ENCODE data around the gene WDR74. TPM values are rescaled to one million over a fixed set of nuclear protein-coding genes. Genes with fewer than 3 reads are reported as not detected.

Gene WDR74
- total and polyA plus RNA-seq, 2 of the 13 experiments (the other 11 are each of a cell fraction or from before 2014, with no cell fraction given) = 77.0 to 83.3 TPM

GRCh38 chr11:62801071-62801470, 38.3 kb downstream of the WDR74 start:
- Histone ChIP-seq H3K4me1 (ENCODE audit: insufficient read depth, low read length) (peaks cover 17% of the 10 kb centered on the region), H3K4me3 (replicated peaks in 1 of 3; ENCODE audit: insufficient read depth in 1 of 3, low read depth in 2 of 3, low read length in 3 of 3) (no peak overlapping the region), H3K79me2 (ENCODE audit: insufficient read depth, low read length) (peaks cover 18% of the 10 kb centered on the region), H4K20me1 (ENCODE audit: insufficient read depth, low read length) (no peaks in the 10 kb centered on the region; the same call in 1 of the 2 replicates), H3K27me3 (ENCODE audit: control insufficient read depth in 1 of 2, insufficient read depth in 2 of 2, low read length in 2 of 2) (no peaks in the 10 kb centered on the region; a peak in 1 of 5 replicates), H3K27ac (ENCODE audit: extremely low read length, insufficient read depth, low read length) (no peak overlapping the region), H3K4me2 (ENCODE audit: low read depth, low read length) (no peak overlapping the region), H3K9me3 (ENCODE audit: low read length) (no peaks in the 10 kb centered on the region), H3K36me3 (replicated peaks in 1 of 2; ENCODE audit: control insufficient read depth in 1 of 2, insufficient read depth in 2 of 2, low read length in 2 of 2) (peaks cover 24 to 57% of the 10 kb centered on the region in 2 experiments), H3K9ac (ENCODE audit: insufficient read depth, low read depth, low read length) (no peak overlapping the region), H2AFZ (ENCODE audit: low read length) (no peak overlapping the region)
- ChIA-PET CTCF (ENCODE audit: low intra/inter-chr PET ratio, low total read pairs) (no interaction called here), POLR2A (interaction anchor here (0.9 to 1.6 kb wide), 2 partner anchors 31 to 40 kb away, joined by 4 read pairs; no protein-coding TSS in a partner anchor)
- no peak for FAIRE-seq
- intact Hi-C loops (cut with micrococcal nuclease; ENCODE audit: unreplicated experiment) (no loop called here), in situ Hi-C loops (cut with HindIII; ENCODE audit: extremely low pct_ligation_motif_present, low pct_unique_long_range_greater_than_20kb) (no loop called here)
- ATAC-seq = no peak
- no peak for DNase-seq (ENCODE audit: low spot score)
- WGBS (ENCODE audit: low lambda C conversion rate) = 97% methylated on average over 4 of the region's 4 CpGs
- TF ChIP-seq, protein P1, sequence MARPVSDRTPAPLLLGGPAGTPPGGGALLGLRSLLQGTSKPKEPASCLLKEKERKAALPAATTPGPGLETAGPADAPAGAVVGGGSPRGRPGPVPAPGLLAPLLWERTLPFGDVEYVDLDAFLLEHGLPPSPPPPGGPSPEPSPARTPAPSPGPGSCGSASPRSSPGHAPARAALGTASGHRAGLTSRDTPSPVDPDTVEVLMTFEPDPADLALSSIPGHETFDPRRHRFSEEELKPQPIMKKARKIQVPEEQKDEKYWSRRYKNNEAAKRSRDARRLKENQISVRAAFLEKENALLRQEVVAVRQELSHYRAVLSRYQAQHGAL (CRISPR knock-in tag; IDR thresholded peaks at IDR 0.05; ENCODE audit: not compliant biosample characterization) = no peak
- TF ChIP-seq ARID5B (CRISPR knock-in tag; IDR thresholded peaks at IDR 0.05) (no peak), ZNF33B (CRISPR knock-in tag; IDR thresholded peaks at IDR 0.05) (no peak), HNF4G (IDR thresholded peaks at IDR 0.05; ENCODE audit: borderline replicate concordance, low read depth, low read length) (no peak), HNF4G (CRISPR knock-in tag; IDR thresholded peaks at IDR 0.05; ENCODE audit: borderline replicate concordance, low read depth) (no peak), CBFB (CRISPR knock-in tag; IDR thresholded peaks at IDR 0.05) (no peak), ZNF691 (CRISPR knock-in tag; IDR thresholded peaks at IDR 0.05; ENCODE audit: borderline replicate concordance, low read depth) (no peak), SMAD1 (CRISPR knock-in tag; IDR thresholded peaks at IDR 0.05; ENCODE audit: borderline replicate concordance, low read depth) (no peak), ATF1 (CRISPR knock-in tag; IDR thresholded peaks at IDR 0.05) (no peak), HES4 (CRISPR knock-in tag; IDR thresholded peaks at IDR 0.05; ENCODE audit: borderline replicate concordance) (no peak), HIVEP1 (CRISPR knock-in tag; IDR thresholded peaks at IDR 0.05) (no peak), ADNP (CRISPR knock-in tag; IDR thresholded peaks at IDR 0.05) (no peak), MYC (CRISPR knock-in tag; IDR thresholded peaks at IDR 0.05; ENCODE audit: borderline replicate concordance) (no peak), ZNF17 (CRISPR knock-in tag; IDR thresholded peaks at IDR 0.05) (no peak)
- BruUV-seq (replicated peaks) = no TSS peak

Measured in HepG2 (cell line).